Lower leg skin (tissue), 3 donors: ENCODE data around the gene KPNA6.

Experiments
- CTCF ChIP-seq, 3 donors: fragments of 450-650 bp; IDR thresholded peaks; one replicate each; pipeline ENCODE4 v1.5.1; 2016; ENCODE audit warnings: antibody characterized with exemption in 3 of 3, mild to moderate bottlenecking in 3 of 3, moderate library complexity in 2 of 3
- POLR2A ChIP-seq, 2 donors: fragments of 450-650 bp; IDR thresholded peaks; one replicate each; pipeline ENCODE4 v1.6.1; 2016 to 2017; ENCODE audit warnings: antibody characterized with exemption in 2 of 2, mild to moderate bottlenecking in 1 of 2, moderate library complexity in 1 of 2

GRCh38 chr1:32197837-32198236 lies 90.0 kb downstream of the KPNA6 start:
- no peak for TF ChIP-seq CTCF (IDR thresholded peaks at IDR 0.05)
- TF ChIP-seq POLR2A (IDR thresholded peaks at IDR 0.05), result no peak
